Measurements from ENCODE around the gene SGCG.

The SGCG gene

GRCh38 chr13:23320926-23321534 is 140.3 kb downstream of the SGCG start:
- DNase-seq, result no peak
- in situ Hi-C loops (cut with HindIII; ENCODE audit: low pct_ligation_motif_present, low pct_unique_long_range_greater_than_20kb, low sequenced_read_pairs), result no loop called here

GRCh38 chr13:23321535-23322241 is 140.9 kb downstream of the SGCG start:
- in situ Hi-C loops (cut with HindIII; ENCODE audit: low pct_ligation_motif_present, low pct_unique_long_range_greater_than_20kb, low sequenced_read_pairs), result no loop called here
- peak; percentile 93 for DNase-seq

GRCh38 chr13:23322353-23323336 is 141.9 kb downstream of the SGCG start:
- in situ Hi-C loops (cut with HindIII; ENCODE audit: low pct_ligation_motif_present, low pct_unique_long_range_greater_than_20kb, low sequenced_read_pairs), result no loop called here
- no peak for DNase-seq

- in situ Hi-C loops (cut with HindIII; ENCODE audit: low pct_ligation_motif_present, low pct_unique_long_range_greater_than_20kb, low sequenced_read_pairs), result no loop called here
- DNase-seq, result no peak
Observed at GRCh38 chr13:23323946-23324709, 143.3 kb downstream of the SGCG start.

- DNase-seq, result no peak
- in situ Hi-C loops (cut with HindIII; ENCODE audit: low pct_ligation_motif_present, low pct_unique_long_range_greater_than_20kb, low sequenced_read_pairs), result no loop called here
Observed at GRCh38 chr13:23325191-23325590, 144.4 kb downstream of the SGCG start.

GRCh38 chr13:23330356-23330755 is 149.6 kb downstream of the SGCG start:
- no peak for DNase-seq
- in situ Hi-C loops (cut with HindIII; ENCODE audit: low pct_ligation_motif_present, low pct_unique_long_range_greater_than_20kb, low sequenced_read_pairs), result no loop called here

- in situ Hi-C loops (cut with HindIII; ENCODE audit: low pct_ligation_motif_present, low pct_unique_long_range_greater_than_20kb, low sequenced_read_pairs), result no loop called here
- no peak for DNase-seq
Observed at GRCh38 chr13:23339225-23339624, 158.4 kb downstream of the SGCG start.

- in situ Hi-C loops (cut with HindIII; ENCODE audit: low pct_ligation_motif_present, low pct_unique_long_range_greater_than_20kb, low sequenced_read_pairs), result no loop called here
- DNase-seq, result no peak
Observed at GRCh38 chr13:23344931-23345595, 164.3 kb downstream of the SGCG start.

GRCh38 chr13:23347601-23348000 is 166.8 kb downstream of the SGCG start:
- no peak for DNase-seq
- in situ Hi-C loops (cut with HindIII; ENCODE audit: low pct_ligation_motif_present, low pct_unique_long_range_greater_than_20kb, low sequenced_read_pairs), result no loop called here

GRCh38 chr13:23348262-23349127 is 167.7 kb downstream of the SGCG start:
- DNase-seq, result no peak
- in situ Hi-C loops (cut with HindIII; ENCODE audit: low pct_ligation_motif_present, low pct_unique_long_range_greater_than_20kb, low sequenced_read_pairs), result no loop called here

GRCh38 chr13:23349161-23349897 is 168.6 kb downstream of the SGCG start:
- no peak for DNase-seq
- in situ Hi-C loops (cut with HindIII; ENCODE audit: low pct_ligation_motif_present, low pct_unique_long_range_greater_than_20kb, low sequenced_read_pairs), result no loop called here

GRCh38 chr13:23350009-23350408 is 169.2 kb downstream of the SGCG start:
- in situ Hi-C loops (cut with HindIII; ENCODE audit: low pct_ligation_motif_present, low pct_unique_long_range_greater_than_20kb, low sequenced_read_pairs), result no loop called here

GRCh38 chr13:23352161-23352560 is 171.4 kb downstream of the SGCG start:
- in situ Hi-C loops (cut with HindIII; ENCODE audit: low pct_ligation_motif_present, low pct_unique_long_range_greater_than_20kb, low sequenced_read_pairs), result no loop called here
- DNase-seq, result no peak

More at GRCh38 chr13:23350009-23350408, 169.2 kb downstream of the SGCG start:
- DNase-seq, result peak; percentile 87

GRCh38 chr13:23354520-23354919 is 173.7 kb downstream of the SGCG start:
- in situ Hi-C loops (cut with HindIII; ENCODE audit: low pct_ligation_motif_present, low pct_unique_long_range_greater_than_20kb, low sequenced_read_pairs), result no loop called here

GRCh38 chr13:23356368-23356767 is 175.6 kb downstream of the SGCG start:
- in situ Hi-C loops (cut with HindIII; ENCODE audit: low pct_ligation_motif_present, low pct_unique_long_range_greater_than_20kb, low sequenced_read_pairs), result no loop called here
- no peak for DNase-seq

More at GRCh38 chr13:23354520-23354919, 173.7 kb downstream of the SGCG start:
- no peak for DNase-seq

- no peak for DNase-seq
- in situ Hi-C loops (cut with HindIII; ENCODE audit: low pct_ligation_motif_present, low pct_unique_long_range_greater_than_20kb, low sequenced_read_pairs), result no loop called here
Observed at GRCh38 chr13:23357349-23357748, 176.6 kb downstream of the SGCG start.

Data from ACHN (cell line).